RWPE2 (cell line): Measurements from ENCODE around the gene S100A3.
"Not testable (repeated sequence)": the region's sequence is repeated elsewhere in the genome, so short reads cannot be mapped to it uniquely, and the experiment has no call there.

ENCODE experiments used
- ATAC-seq: fragments of 200-7000 bp; cut with Tn5 transposase; 3 replicates; pipeline ENCODE4 v1.9.1; 2021; ENCODE audit warnings: low read depth
- DNase-seq: peaks from one replicate; pipeline ENCODE4 v3.0.0-alpha.2; 2020; ENCODE audit warnings: low spot score
- H3K27ac ChIP-seq: fragments of 450-650 bp; 2 replicates; pipeline ENCODE4 v1.5.1; 2017; ENCODE audit warnings: mild to moderate bottlenecking; ENCODE audit not compliant: poor library complexity, severe bottlenecking
- H3K27me3 ChIP-seq: fragments of 250-450 bp; sonication (Bioruptor Pico); 2 replicates; pipeline ENCODE4 v1.5.1; 2021; ENCODE audit warnings: mild to moderate bottlenecking, moderate library complexity; ENCODE audit not compliant: insufficient read depth, poor library complexity, severe bottlenecking
- H3K36me3 ChIP-seq: fragments of 250-450 bp; sonication (Bioruptor Pico); 2 replicates; pipeline ENCODE4 v1.5.1; 2020; ENCODE audit warnings: low read depth, mild to moderate bottlenecking, moderate library complexity
- H3K4me1 ChIP-seq: fragments of 250-450 bp; sonication (Bioruptor Pico); 2 replicates; pipeline ENCODE4 v1.5.1; 2021; ENCODE audit warnings: mild to moderate bottlenecking, moderate library complexity; ENCODE audit not compliant: insufficient read depth, poor library complexity, severe bottlenecking
- H3K4me3 ChIP-seq: fragments of 250-450 bp; sonication (Bioruptor Pico); 2 replicates; pipeline ENCODE4 v1.5.1; 2021; ENCODE audit warnings: mild to moderate bottlenecking, moderate library complexity; ENCODE audit not compliant: severe bottlenecking
- H3K9me3 ChIP-seq: fragments of 250-450 bp; sonication (Bioruptor Pico); 2 replicates; pipeline ENCODE4 v1.5.1; 2021; ENCODE audit warnings: mild to moderate bottlenecking, moderate library complexity; ENCODE audit not compliant: severe bottlenecking
- TF ChIP-seq, protein P1 (sequence below): fragments of 450-650 bp; IDR thresholded peaks from one replicate; pipeline ENCODE4 v1.5.1; 2017; ENCODE audit warnings: mild to moderate bottlenecking, moderate library complexity; ENCODE audit not compliant: poor library complexity, severe bottlenecking

Gene S100A3

GRCh38 chr1:153525088-153525728, 23.9 kb downstream of the S100A3 start:
- TF ChIP-seq, protein P1, sequence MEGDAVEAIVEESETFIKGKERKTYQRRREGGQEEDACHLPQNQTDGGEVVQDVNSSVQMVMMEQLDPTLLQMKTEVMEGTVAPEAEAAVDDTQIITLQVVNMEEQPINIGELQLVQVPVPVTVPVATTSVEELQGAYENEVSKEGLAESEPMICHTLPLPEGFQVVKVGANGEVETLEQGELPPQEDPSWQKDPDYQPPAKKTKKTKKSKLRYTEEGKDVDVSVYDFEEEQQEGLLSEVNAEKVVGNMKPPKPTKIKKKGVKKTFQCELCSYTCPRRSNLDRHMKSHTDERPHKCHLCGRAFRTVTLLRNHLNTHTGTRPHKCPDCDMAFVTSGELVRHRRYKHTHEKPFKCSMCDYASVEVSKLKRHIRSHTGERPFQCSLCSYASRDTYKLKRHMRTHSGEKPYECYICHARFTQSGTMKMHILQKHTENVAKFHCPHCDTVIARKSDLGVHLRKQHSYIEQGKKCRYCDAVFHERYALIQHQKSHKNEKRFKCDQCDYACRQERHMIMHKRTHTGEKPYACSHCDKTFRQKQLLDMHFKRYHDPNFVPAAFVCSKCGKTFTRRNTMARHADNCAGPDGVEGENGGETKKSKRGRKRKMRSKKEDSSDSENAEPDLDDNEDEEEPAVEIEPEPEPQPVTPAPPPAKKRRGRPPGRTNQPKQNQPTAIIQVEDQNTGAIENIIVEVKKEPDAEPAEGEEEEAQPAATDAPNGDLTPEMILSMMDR, result no peak

DNA sequence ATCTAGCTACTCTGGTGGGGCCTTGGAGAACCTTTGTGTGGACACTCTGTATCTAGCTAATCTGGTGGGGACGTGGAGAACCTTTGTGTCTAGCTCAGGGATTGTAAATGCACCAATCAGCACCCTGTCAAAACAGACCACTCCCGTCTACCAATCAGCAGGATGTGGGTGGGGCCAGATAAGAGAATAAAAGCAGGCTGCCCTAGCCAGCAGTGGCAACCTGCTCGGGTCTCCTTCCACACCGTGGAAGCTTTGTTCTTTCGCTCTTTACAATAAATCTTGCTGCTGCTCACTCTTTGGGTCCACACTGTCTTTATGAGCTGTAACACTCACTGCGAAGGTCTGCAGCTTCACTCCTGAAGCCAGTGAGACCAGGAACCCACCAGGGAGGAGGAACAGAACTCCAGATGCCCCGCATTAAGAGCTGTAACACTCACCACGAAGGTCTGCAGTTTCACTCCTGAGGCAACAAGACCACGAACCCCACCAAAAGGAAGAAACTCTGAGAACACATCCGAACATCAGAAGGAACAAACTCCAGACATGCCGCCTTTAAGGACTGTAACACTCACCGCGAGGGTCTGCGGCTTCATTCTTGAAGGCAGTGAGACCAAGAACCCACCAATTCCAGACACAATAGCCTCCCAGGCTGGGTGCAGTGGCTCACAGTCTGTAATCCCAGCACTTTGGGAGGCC, 26.6 kb downstream of the S100A3 start:
- H3K27me3 ChIP-seq, H3K9me3 ChIP-seq, ATAC-seq, DNase-seq, H3K4me3 ChIP-seq, H3K36me3 ChIP-seq: not testable (repeated sequence)
- Histone ChIP-seq H3K4me1 (peaks cover 34% of the 10 kb centered on the region), H3K27ac (peak overlapping the region; percentile 100)

More at GRCh38 chr1:153525088-153525728, 23.9 kb downstream of the S100A3 start:
- Histone ChIP-seq H3K9me3 (no peaks in the 10 kb centered on the region), H3K4me1 (peaks cover 40% of the 10 kb centered on the region), H3K36me3 (no peaks in the 10 kb centered on the region), H3K27ac (peak overlapping the region; percentile 100), H3K27me3 (no peaks in the 10 kb centered on the region), H3K4me3 (no peak overlapping the region)
- no peak for ATAC-seq
- DNase-seq, result no peak

GRCh38 chr1:153521808-153522207, 27.2 kb downstream of the S100A3 start:
- ATAC-seq, H3K4me3 ChIP-seq, H3K27me3 ChIP-seq, DNase-seq, H3K9me3 ChIP-seq, H3K36me3 ChIP-seq: not testable (repeated sequence)
- Histone ChIP-seq H3K27ac (peak overlapping the region; percentile 41), H3K4me1 (peaks cover 27% of the 10 kb centered on the region)

DNA sequence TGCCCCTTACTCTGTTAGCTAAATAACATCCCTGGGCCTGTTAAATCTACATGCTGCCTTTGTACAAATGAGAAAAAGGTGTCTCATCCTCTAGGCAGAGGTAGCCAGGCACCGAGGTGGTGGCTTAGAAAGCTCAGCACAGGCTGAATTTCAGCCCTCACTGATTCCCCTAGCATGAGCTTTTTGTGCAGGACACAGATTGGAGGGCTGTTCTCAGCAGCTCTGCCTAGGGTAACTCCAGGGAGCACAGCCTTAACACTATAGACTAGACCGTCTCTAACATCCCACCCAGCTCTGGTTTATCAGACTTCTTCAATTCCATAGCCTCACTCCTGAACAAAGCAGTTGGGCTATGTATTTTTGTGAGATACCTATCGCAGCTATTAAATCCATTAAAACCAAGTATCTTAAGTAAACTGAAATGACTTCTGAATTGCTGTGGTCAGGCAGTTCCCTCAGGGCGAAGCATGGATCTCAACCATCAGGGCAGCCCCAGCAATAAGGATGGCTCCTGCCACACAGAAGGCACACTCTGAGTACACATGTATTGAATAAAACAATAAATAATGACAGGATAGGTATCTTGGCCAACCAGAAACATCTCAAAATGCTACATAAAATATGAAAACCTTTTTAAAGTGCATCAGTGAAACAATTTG, 28.1 kb downstream of the S100A3 start:
- H3K4me3 ChIP-seq, result no peak overlapping the region
- ATAC-seq, result no peak

DNA sequence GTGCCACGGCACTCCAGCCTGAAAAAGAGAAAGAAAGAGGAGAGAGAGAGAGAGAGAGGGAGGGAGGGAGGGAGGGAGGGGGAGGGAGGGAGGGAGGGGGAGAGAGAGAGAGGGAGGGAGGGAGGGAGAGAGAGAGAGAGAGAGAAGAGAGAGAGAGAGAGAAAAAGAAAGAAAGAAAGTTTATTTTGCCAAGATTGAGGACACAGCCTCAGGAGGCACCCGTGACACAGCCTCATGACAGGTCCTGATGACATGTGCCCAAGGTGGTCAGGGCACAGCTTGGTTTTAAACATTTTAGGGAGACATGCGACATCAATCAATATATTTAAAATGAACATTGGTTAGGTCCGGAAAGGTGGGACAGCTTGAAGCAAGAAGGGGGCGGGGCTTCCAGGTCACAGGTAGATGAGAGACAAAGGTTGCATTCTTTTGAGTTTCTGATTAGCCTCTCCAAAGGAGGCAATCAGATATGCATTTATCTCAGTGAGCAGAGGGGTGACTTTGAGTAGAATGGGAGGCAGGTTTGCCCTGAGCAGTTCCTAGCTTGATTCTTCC, 28.8 kb downstream of the S100A3 start:
- H3K4me3 ChIP-seq, H3K36me3 ChIP-seq, DNase-seq, ATAC-seq, H3K27me3 ChIP-seq, H3K9me3 ChIP-seq: not testable (repeated sequence)
- peak overlapping the region; percentile 41 for H3K27ac ChIP-seq
- peaks cover 24% of the 10 kb centered on the region for H3K4me1 ChIP-seq

More for the DNA sequence above, 28.1 kb downstream of the S100A3 start:
- TF ChIP-seq, protein P1, result no peak
- Histone ChIP-seq H3K36me3 (no peaks in the 10 kb centered on the region), H3K4me1 (peaks cover 24% of the 10 kb centered on the region), H3K27me3 (no peaks in the 10 kb centered on the region), H3K9me3 (no peaks in the 10 kb centered on the region), H3K27ac (peak overlapping the region; percentile 41)
- DNase-seq, result no peak

- ATAC-seq (no peak), DNase-seq (no peak)
- Histone ChIP-seq H3K27me3 (no peaks in the 10 kb centered on the region), H3K9me3 (no peaks in the 10 kb centered on the region), H3K4me1 (peaks cover 25% of the 10 kb centered on the region), H3K4me3 (no peak overlapping the region), H3K36me3 (no peaks in the 10 kb centered on the region), H3K27ac (no peak overlapping the region)
- TF ChIP-seq, protein P1, result no peak
These were observed 29.8 kb downstream of the S100A3 start for GRCh38 chr1:153519242-153519641.
